ENCODE data around the gene AUTS2. TPM values are rescaled to one million over a fixed set of nuclear protein-coding genes. Genes with fewer than 3 reads are reported as not detected.

The AUTS2 gene
- total RNA-seq, 4 donors from 2014 or later, result 14.9 to 27.2 (median 17.5) TPM

- WGBS, 2 donors, result 85% methylated on average over 6 of the region's 6 CpGs
- H3K27ac ChIP-seq, result no peak overlapping the region
- no peaks in the 10 kb centered on the region for H3K27me3 ChIP-seq
- no peaks in the 10 kb centered on the region for H3K36me3 ChIP-seq
- H3K4me3 ChIP-seq (replicated peaks in 1 of 3), result no peak overlapping the region
- intact Hi-C loops (cut with DNase I), result no loop called here
- DNase-seq, result no peak
- TF ChIP-seq POLR2A (IDR thresholded peaks at IDR 0.05), result no peak
- TF ChIP-seq, protein P1, sequence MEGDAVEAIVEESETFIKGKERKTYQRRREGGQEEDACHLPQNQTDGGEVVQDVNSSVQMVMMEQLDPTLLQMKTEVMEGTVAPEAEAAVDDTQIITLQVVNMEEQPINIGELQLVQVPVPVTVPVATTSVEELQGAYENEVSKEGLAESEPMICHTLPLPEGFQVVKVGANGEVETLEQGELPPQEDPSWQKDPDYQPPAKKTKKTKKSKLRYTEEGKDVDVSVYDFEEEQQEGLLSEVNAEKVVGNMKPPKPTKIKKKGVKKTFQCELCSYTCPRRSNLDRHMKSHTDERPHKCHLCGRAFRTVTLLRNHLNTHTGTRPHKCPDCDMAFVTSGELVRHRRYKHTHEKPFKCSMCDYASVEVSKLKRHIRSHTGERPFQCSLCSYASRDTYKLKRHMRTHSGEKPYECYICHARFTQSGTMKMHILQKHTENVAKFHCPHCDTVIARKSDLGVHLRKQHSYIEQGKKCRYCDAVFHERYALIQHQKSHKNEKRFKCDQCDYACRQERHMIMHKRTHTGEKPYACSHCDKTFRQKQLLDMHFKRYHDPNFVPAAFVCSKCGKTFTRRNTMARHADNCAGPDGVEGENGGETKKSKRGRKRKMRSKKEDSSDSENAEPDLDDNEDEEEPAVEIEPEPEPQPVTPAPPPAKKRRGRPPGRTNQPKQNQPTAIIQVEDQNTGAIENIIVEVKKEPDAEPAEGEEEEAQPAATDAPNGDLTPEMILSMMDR (IDR thresholded peaks at IDR 0.05), result no peak
- H3K9me3 ChIP-seq, result no peaks in the 10 kb centered on the region
- H3K4me1 ChIP-seq, result no peaks in the 10 kb centered on the region
Observed at GRCh38 chr7:69889976-69890351, 291.7 kb downstream of the AUTS2 start.

- intact Hi-C loops (cut with DNase I), result no loop called here
- DNase-seq, result no peak
- Histone ChIP-seq H3K4me1 (no peaks in the 10 kb centered on the region), H3K9me3 (no peaks in the 10 kb centered on the region), H3K36me3 (no peaks in the 10 kb centered on the region), H3K4me3 (replicated peaks in 1 of 3) (no peak overlapping the region), H3K27me3 (no peaks in the 10 kb centered on the region), H3K27ac (no peak overlapping the region)
- TF ChIP-seq, protein P1 (IDR thresholded peaks at IDR 0.05), result no peak
- no peak for TF ChIP-seq POLR2A (IDR thresholded peaks at IDR 0.05)
Observed at GRCh38 chr7:69892790-69893189, 294.5 kb downstream of the AUTS2 start.

- no peak overlapping the region for H3K27ac ChIP-seq
- TF ChIP-seq, protein P1 (IDR thresholded peaks at IDR 0.05), result peak in 3 of 6 experiments; percentile 35 to 45 (median 44)
- no peak for TF ChIP-seq POLR2A (IDR thresholded peaks at IDR 0.05)
- no peaks in the 10 kb centered on the region for H3K36me3 ChIP-seq
- no peaks in the 10 kb centered on the region for H3K9me3 ChIP-seq
- WGBS, 2 donors, result 62 to 65% methylated on average over 3 of the region's 3 CpGs
- intact Hi-C loops (cut with DNase I), result no loop called here
- H3K4me1 ChIP-seq, result no peaks in the 10 kb centered on the region
- DNase-seq, result no peak
- no peak overlapping the region for H3K4me3 ChIP-seq (replicated peaks in 1 of 3)
- no peaks in the 10 kb centered on the region for H3K27me3 ChIP-seq
Observed at GRCh38 chr7:69893906-69894305, 295.6 kb downstream of the AUTS2 start.

GRCh38 chr7:69895446-69895845 is 297.2 kb downstream of the AUTS2 start:
- intact Hi-C loops (cut with DNase I), result no loop called here
- WGBS, 2 donors, result 84 to 86% methylated on average over 2 of the region's 2 CpGs
- no peaks in the 10 kb centered on the region for H3K9me3 ChIP-seq
- no peaks in the 10 kb centered on the region for H3K36me3 ChIP-seq
- TF ChIP-seq, protein P1 (IDR thresholded peaks at IDR 0.05), result no peak
- TF ChIP-seq POLR2A (IDR thresholded peaks at IDR 0.05), result no peak
- no peaks in the 10 kb centered on the region for H3K27me3 ChIP-seq
- H3K4me3 ChIP-seq (replicated peaks in 1 of 3), result no peak overlapping the region
- no peak for DNase-seq
- H3K4me1 ChIP-seq, result no peaks in the 10 kb centered on the region
- H3K27ac ChIP-seq, result no peak overlapping the region

GRCh38 chr7:69896121-69896520 is 297.8 kb downstream of the AUTS2 start:
- intact Hi-C loops (cut with DNase I), result no loop called here
- no peak for TF ChIP-seq POLR2A (IDR thresholded peaks at IDR 0.05)
- TF ChIP-seq, protein P1 (IDR thresholded peaks at IDR 0.05), result no peak
- Histone ChIP-seq H3K36me3 (no peaks in the 10 kb centered on the region), H3K27ac (no peak overlapping the region), H3K4me1 (no peaks in the 10 kb centered on the region), H3K4me3 (replicated peaks in 1 of 3) (no peak overlapping the region), H3K27me3 (no peaks in the 10 kb centered on the region), H3K9me3 (no peaks in the 10 kb centered on the region)
- 91 to 93% methylated on average over 5 of the region's 5 CpGs for WGBS, 2 donors
- no peak for DNase-seq

Data from thyroid gland (tissue), 4 donors.